Keratinocyte (primary cell): Measurements from ENCODE around the gene FRMD1. TPM values are rescaled to one million over a fixed set of nuclear protein-coding genes. Genes with fewer than 3 reads are reported as not detected.

ENCODE experiments used
- DNase-seq: peaks from one replicate; pipeline ENCODE4 v3.0.0-alpha.2; 2011; ENCODE audit warnings: low read depth, missing footprints, low spot score
- FAIRE-seq: peaks from 2 replicates; lab custom pipeline; 2011; peaks lifted over from hg19 to GRCh38; lab: Jason Lieb, UNC
- H2AFZ ChIP-seq: 2 replicates; pipeline ENCODE4 v1.6.0; 2012; ENCODE audit warnings: low read length, control low read depth, inconsistent platforms; ENCODE audit not compliant: control insufficient read depth
- H3K27ac ChIP-seq: 2 replicates; pipeline ENCODE4 v1.5.1; 2011; ENCODE audit warnings: low read length; ENCODE audit not compliant: control insufficient read depth, insufficient read depth
- H3K27me3 ChIP-seq: 3 replicates; pipeline ENCODE4 v1.6.0; 2011; ENCODE audit warnings: low read length; ENCODE audit not compliant: control insufficient read depth, insufficient read depth; ENCODE audit errors: extremely low read depth
- H3K36me3 ChIP-seq, 2 experiments: 2 replicates in 1 of 2; 3 replicates in 1 of 2; pipeline ENCODE4 v1.5.1; 2011; ENCODE audit warnings: low read length in 2 of 2, mild to moderate bottlenecking in 1 of 2; ENCODE audit not compliant: control insufficient read depth in 2 of 2, insufficient read depth in 2 of 2; ENCODE audit errors: extremely low read depth in 1 of 2
- H3K4me1 ChIP-seq: 3 replicates; pipeline ENCODE4 v1.5.1; 2011; ENCODE audit warnings: low read length; ENCODE audit not compliant: control insufficient read depth, insufficient read depth; ENCODE audit errors: extremely low read depth
- H3K4me2 ChIP-seq: 3 replicates; pipeline ENCODE4 v1.6.0; 2011; ENCODE audit warnings: low read depth, low read length; ENCODE audit not compliant: control insufficient read depth, insufficient read depth; ENCODE audit errors: extremely low read depth
- H3K4me3 ChIP-seq, 3 experiments: fragments of 200-600 bp in 1 of 3; sonication (generic) in 1 of 3; 2 replicates in 2 of 3; 3 replicates in 1 of 3; pipeline ENCODE4 v1.5.1; 2011 to 2016; ENCODE audit warnings: low read length in 3 of 3, mild to moderate bottlenecking in 3 of 3, control low read depth in 2 of 3, inconsistent platforms in 1 of 3, low read depth in 1 of 3, mixed read lengths in 1 of 3, mixed run types in 1 of 3, moderate library complexity in 1 of 3; ENCODE audit not compliant: control insufficient read depth in 2 of 3, insufficient read depth in 2 of 3; ENCODE audit errors: extremely low read depth in 1 of 3
- H3K79me2 ChIP-seq: 2 replicates; pipeline ENCODE4 v1.6.0; 2012; ENCODE audit warnings: low read length; ENCODE audit not compliant: control insufficient read depth, insufficient read depth
- H3K9ac ChIP-seq: 3 replicates; pipeline ENCODE4 v1.6.0; 2011; ENCODE audit warnings: low read length; ENCODE audit not compliant: control insufficient read depth, insufficient read depth; ENCODE audit errors: extremely low read depth
- H3K9me1 ChIP-seq: 3 replicates; pipeline ENCODE4 v1.6.0; 2011; ENCODE audit warnings: low read length; ENCODE audit not compliant: control insufficient read depth, insufficient read depth; ENCODE audit errors: extremely low read depth
- H3K9me3 ChIP-seq: 2 replicates; pipeline ENCODE4 v1.5.1; 2012; ENCODE audit warnings: low read depth, low read length; ENCODE audit not compliant: control insufficient read depth
- H4K20me1 ChIP-seq: 3 replicates; pipeline ENCODE4 v1.6.0; 2011; ENCODE audit warnings: low read length; ENCODE audit not compliant: control insufficient read depth, insufficient read depth; ENCODE audit errors: extremely low read depth
- EZH2 ChIP-seq: IDR thresholded peaks from one replicate; pipeline ENCODE4 v1.6.1; 2012; ENCODE audit warnings: inconsistent platforms, mild to moderate bottlenecking, low read length, moderate library complexity
- dilution Hi-C: fragments of 300-500 bp; cut with MboI; formaldehyde crosslinking; loops from one replicate; pipeline ENCODE4 v1.7.0; 2020; ENCODE audit warnings: low sequenced_read_pairs; ENCODE audit not compliant: extremely low pct_ligation_motif_present
- polyA plus RNA-seq, 5 experiments: library from polyadenylated mRNA; depleted of rRNA in 3 of 5; stranded (reverse) in 3 of 5; stranded (forward) in 1 of 5; unstranded in 1 of 5; fragments of >200 nt; gene quantifications; 1 replicate in 1 of 5; 2 replicates in 3 of 5; 3 replicates in 1 of 5; pipeline versions ENCODE4 v1.2.1 to v1.2.3, GENCODE V29; 2011 to 2012; ENCODE audit warnings: missing spikeins in 2 of 5, low read depth in 1 of 5, low replicate concordance in 1 of 5
- TF ChIP-seq, protein P1 (sequence below), 3 experiments: IDR thresholded peaks in 1 of 3; conservative IDR thresholded peaks in 1 of 3; optimal IDR thresholded peaks in 1 of 3; 2 replicates in 2 of 3; 3 replicates in 1 of 3; pipeline versions ENCODE3 to v1.5.1; 2011; ENCODE audit warnings: low read length in 3 of 3, mild to moderate bottlenecking in 3 of 3, moderate library complexity in 2 of 3, control low read depth in 1 of 3, inconsistent platforms in 1 of 3; ENCODE audit not compliant: insufficient read depth in 2 of 3; ENCODE audit errors: extremely low read depth in 1 of 3

The FRMD1 gene
- polyA plus RNA-seq, 1 donor (not counting 4 experiments of a cell fraction or from before 2014, with no cell fraction given), result not detected

DNA sequence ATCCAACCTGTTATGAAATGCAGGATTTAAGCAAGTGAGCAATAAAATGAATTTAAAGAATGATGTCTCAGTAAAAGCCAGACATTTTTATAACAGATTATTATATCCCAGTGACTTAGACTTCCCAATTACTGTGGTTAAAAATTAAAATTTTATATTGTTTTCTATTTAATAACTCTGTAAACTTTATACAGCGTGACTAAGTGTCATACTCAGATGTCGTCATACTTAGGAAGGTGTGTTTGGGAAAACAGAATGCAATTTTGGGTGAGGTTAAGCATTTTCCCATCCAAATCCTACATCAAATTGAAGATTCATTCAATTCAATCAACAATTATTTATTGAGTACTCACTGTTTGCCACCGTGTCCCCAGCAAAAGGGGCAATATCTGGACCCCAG lies 31.4 kb upstream of the FRMD1 start:
- FAIRE-seq (no peak), DNase-seq (no peak)
- Histone ChIP-seq H3K4me3 (no peak overlapping the region), H4K20me1 (no peaks in the 10 kb centered on the region), H3K27ac (no peak overlapping the region), H3K36me3 (no peaks in the 10 kb centered on the region), H3K27me3 (peaks cover 6% of the 10 kb centered on the region), H3K9ac (no peak overlapping the region), H3K4me2 (no peak overlapping the region), H3K9me3 (no peaks in the 10 kb centered on the region), H2AFZ (no peak overlapping the region), H3K4me1 (peaks cover 4% of the 10 kb centered on the region), H3K79me2 (no peaks in the 10 kb centered on the region), H3K9me1 (no peaks in the 10 kb centered on the region)
- TF ChIP-seq EZH2, result no peak
- TF ChIP-seq, protein P1, sequence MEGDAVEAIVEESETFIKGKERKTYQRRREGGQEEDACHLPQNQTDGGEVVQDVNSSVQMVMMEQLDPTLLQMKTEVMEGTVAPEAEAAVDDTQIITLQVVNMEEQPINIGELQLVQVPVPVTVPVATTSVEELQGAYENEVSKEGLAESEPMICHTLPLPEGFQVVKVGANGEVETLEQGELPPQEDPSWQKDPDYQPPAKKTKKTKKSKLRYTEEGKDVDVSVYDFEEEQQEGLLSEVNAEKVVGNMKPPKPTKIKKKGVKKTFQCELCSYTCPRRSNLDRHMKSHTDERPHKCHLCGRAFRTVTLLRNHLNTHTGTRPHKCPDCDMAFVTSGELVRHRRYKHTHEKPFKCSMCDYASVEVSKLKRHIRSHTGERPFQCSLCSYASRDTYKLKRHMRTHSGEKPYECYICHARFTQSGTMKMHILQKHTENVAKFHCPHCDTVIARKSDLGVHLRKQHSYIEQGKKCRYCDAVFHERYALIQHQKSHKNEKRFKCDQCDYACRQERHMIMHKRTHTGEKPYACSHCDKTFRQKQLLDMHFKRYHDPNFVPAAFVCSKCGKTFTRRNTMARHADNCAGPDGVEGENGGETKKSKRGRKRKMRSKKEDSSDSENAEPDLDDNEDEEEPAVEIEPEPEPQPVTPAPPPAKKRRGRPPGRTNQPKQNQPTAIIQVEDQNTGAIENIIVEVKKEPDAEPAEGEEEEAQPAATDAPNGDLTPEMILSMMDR (optimal IDR thresholded peaks at IDR 0.05 in 1 of 3, IDR thresholded peaks at IDR 0.05 in 1 of 3, conservative IDR thresholded peaks at IDR 0.05 in 1 of 3; ENCODE audit: extremely low read depth in 1 of 3, insufficient read depth in 2 of 3, low read length in 3 of 3), result no peak
- dilution Hi-C loops, result no loop called here

DNA sequence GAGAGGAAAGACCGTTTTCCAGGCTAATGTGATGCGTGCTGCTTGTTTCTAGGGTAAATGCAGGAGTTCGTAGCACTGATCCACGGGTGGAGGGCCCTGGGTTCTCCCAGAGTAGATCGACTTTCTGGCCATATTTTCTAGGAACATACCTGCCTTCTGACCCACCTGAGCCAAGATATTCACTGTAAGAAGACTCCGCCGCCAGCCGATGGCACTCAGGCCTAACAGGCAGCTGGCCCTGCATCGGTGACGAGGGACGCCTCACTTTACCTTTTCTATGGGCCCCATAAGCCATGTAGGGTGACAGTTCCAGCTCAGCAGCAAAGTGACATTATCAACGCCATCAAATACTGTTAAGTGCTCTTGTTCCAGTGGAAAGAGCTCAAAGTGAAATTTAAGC lies 30.2 kb upstream of the FRMD1 start:
- H3K36me3 ChIP-seq, result no peaks in the 10 kb centered on the region
- no peaks in the 10 kb centered on the region for H3K9me3 ChIP-seq
- dilution Hi-C loops, result no loop called here
- FAIRE-seq, result no peak
- no peak overlapping the region for H3K4me3 ChIP-seq
- H3K9me1 ChIP-seq, result no peaks in the 10 kb centered on the region
- no peaks in the 10 kb centered on the region for H3K79me2 ChIP-seq
- no peak overlapping the region for H3K9ac ChIP-seq
- peaks cover 6% of the 10 kb centered on the region for H3K27me3 ChIP-seq
- H3K4me2 ChIP-seq, result no peak overlapping the region
- DNase-seq, result no peak
- no peaks in the 10 kb centered on the region for H4K20me1 ChIP-seq
- TF ChIP-seq EZH2, result no peak
- TF ChIP-seq, protein P1 (optimal IDR thresholded peaks at IDR 0.05 in 1 of 3, IDR thresholded peaks at IDR 0.05 in 1 of 3, conservative IDR thresholded peaks at IDR 0.05 in 1 of 3; ENCODE audit: extremely low read depth in 1 of 3, insufficient read depth in 2 of 3, low read length in 3 of 3), result no peak
- H2AFZ ChIP-seq, result no peak overlapping the region
- H3K27ac ChIP-seq, result no peak overlapping the region
- peaks cover 4% of the 10 kb centered on the region for H3K4me1 ChIP-seq
